NK-92 treated with Interleukin-12 subunit alpha and Interleukin-12 subunit beta, amount 100 ng/mL, for 24 hours (cell line): Measurements from ENCODE around the gene SAG.

Experiments
- DNase-seq: peaks from one replicate; lab custom pipeline; 2025; lab: John Stamatoyannopoulos, UW

Gene SAG

DNA sequence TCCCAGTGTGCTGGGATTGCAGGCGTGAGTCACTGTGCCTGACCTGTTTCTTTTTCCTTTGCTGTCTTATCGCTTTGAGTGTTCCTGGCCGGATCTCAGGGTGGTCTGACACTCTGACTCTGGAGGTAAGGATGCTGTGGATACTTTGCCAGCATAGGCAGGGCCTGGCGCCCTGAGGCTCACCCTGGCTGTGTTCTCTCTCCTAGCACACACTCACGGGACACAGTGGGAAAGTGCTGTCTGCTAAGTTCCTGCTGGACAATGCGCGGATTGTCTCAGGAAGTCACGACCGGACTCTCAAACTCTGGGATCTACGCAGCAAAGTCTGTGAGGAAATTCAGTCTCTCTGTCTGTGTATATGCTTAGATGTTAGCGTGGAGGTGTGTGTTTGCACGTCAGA, 18.0 kb upstream of the SAG start:
- no peak for DNase-seq

DNA sequence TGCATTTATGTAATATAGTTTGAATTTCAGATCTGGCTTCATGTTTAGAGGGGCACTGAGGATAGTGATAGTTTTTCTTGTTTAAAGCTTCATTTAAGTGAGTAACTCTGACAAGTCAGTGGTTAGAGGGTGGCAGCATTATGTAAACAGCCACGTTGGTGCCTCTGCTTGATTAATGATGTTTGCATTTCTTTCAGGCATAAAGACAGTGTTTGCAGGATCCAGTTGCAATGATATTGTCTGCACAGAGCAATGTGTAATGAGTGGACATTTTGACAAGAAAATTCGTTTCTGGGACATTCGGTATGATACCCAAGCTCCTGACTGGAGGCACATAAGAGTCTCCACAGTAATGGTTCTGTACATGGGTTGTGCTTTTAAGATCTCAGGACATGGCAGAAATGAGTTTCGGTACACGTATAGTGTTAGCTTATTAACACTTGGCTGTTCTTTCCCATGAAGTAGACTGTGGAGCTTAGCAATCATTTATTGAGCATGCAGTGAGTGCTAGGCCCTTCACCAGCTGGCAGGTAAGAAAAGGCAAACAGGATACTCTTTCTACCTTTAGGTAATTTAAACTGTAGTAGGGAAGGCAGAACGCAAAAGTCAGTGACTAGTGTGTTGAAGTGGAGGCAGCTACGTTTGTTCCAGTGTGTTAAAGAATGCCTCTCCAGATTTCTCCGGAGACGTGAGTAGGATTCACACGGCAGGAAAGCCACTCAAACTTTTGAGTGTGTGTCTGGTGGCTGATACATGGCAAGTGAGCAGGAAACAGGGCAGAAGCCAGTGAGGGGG, 17.4 kb upstream of the SAG start:
- DNase-seq: no peak

DNA sequence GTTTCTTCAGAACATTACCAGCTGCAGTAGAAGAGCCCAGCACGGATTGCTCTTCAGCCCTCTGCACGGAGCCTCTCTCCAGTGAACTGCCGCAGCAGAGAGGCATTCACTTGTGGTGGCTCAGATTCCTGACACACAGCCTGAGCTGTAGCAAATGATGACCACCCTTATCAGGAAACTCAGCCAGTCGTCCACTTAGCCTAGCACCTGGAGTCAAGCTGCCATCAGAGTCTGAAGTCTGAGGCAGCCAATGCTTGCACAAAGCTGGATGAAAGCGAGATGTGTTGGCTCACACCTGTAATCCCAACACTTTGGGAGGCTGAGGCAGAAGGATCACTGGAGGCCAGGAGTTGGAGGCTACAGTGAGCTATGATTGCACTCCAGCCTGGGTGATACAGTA, 11.7 kb upstream of the SAG start:
- no peak for DNase-seq

DNA sequence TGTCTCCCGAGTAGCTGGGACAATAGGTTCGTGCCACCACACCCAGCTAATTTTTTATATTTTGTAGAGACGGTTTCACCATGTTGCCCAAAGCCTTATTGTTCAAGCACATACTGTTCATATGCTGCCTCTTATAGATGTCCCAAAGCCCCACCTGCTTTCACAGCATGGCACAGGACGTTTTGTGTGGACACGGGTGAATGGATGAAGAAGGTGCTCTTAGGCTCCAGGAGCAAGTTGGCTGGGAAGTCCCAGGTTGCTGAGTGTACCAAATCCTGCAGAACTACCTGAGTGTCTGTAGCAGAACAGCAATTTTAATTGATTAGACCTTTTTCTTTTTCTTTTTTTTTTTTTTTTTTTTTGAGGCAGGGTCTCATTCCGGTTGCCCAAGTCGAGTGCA, 10.5 kb upstream of the SAG start:
- no peak for DNase-seq

DNA sequence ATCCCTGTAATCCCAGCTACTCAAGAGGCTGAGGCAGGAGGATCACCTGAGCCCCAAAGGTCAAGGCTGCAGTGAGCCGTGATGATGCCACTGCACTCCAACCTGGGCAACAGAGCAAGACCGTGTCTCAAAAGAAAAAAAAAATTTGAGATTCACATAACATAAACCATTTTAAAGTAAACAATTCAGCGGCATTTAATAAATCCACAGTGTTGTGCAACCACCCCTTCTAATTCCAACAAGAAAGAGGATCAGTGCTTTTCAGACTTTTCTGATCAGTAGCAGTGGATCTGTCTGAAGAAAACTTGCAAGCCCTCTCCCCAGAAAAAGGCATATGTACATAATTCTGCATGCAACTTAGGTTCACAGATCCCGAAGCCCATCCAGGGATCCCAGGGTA, 7.2 kb upstream of the SAG start:
- DNase-seq: no peak

DNA sequence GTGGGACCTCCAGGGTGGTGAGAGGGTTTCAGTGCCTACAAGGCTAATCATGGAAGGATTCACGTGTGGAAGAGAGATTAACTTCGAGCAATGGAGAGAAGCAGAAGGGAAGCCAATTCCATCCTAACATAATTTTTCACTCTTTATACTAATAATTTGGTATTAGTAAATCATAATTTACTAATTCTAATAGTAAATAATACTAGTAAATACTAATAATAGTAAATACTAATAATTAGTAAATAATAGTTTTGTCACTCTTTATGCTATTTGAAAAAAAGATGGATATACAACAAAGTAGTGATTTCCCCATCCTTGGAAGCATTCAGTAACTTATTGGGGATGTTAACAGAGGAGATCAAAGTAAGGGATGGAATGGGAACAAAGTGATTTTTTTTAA, 6.4 kb upstream of the SAG start:
- DNase-seq: no peak

DNA sequence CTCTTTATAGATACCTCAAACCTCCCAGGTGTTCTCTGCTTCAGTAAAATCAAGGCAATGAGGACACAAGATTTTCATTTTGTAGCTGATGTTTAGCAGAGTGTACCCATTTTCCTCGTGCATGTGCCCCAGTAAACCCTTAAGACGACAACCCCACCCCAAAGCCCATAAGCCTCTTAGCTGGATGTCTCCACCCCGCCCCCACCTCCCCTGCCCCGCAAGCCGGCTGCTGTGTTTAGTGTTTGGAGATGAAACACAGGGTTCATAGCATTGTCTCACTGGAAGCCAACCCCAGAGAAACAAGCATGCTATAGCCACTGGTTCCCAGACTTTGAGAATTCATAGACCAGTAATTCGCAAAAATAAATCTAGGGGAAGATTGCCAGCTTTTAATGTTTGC, 5.8 kb upstream of the SAG start:
- DNase-seq: no peak

DNA sequence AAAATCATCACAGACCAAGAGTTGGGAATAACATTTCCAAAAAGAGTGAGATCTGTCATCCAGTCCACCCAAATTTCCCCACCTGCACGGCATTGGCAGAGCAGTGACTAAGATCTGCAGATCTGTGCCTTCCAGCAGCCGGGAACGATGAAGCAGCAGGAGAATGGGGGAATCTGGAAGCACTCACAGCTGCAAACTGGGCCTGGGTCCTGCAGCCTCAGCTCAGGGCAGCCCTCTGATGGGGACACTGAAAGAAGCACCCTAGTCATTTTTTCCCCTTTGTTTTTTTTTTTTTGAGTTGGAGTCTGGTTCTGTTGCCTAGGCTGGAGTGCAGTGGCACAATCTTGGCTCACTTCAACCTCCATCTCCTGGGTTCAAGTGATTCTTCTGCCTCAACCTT, 4.4 kb upstream of the SAG start:
- no peak for DNase-seq

DNA sequence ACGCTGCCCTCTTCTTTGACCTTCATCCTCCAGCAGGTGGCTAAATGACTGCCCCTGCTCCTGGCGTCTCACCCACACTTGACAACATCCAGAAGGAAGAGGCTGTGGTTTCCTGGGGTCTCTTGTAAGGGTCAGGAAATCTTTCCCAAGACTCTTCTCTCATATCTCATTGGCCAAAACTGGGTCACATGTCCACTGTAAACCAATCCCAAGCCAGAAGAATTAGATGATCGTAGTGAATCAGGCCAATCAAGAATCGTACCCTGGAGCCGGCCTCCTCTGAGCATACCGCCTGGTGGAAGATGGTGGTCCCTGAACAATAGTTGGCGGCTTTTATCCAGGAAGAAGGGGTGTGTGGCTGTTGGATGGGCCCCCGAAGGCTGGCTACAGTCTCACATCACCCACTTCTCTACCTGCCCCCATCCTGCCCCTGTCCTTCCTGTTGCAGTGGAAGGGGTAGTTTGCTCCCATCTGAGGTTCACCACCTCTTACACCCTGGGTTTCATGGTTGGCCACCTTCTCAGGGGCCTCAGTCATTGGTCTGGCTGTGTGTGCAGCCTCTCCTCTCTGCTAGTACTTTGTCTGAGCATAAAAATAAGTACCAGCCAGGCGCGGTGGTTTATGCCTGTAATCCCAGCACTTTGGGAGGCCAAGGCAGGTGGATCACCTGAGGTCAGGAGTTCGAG, 3.8 kb downstream of the SAG start:
- DNase-seq: no peak

DNA sequence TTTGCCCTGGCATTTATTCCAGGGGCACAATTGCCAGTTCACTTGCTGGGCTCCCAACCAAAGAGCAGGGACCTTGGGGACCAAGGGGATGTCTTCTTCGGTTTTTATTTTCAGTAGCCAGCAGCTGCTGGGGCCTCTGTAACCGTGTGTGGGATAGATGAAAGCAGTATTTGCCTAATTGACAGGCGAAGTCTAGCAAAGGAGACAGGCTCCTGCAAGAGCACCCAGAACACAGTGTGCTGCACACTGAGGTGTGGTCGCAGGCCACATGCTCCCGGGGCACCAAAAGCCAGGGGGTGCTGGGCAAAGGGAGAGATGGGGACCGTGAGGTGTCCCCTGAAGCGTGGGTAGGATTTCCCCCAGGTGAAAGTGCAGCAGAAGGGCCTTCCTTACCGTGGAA, 5.3 kb downstream of the SAG start:
- no peak for DNase-seq

DNA sequence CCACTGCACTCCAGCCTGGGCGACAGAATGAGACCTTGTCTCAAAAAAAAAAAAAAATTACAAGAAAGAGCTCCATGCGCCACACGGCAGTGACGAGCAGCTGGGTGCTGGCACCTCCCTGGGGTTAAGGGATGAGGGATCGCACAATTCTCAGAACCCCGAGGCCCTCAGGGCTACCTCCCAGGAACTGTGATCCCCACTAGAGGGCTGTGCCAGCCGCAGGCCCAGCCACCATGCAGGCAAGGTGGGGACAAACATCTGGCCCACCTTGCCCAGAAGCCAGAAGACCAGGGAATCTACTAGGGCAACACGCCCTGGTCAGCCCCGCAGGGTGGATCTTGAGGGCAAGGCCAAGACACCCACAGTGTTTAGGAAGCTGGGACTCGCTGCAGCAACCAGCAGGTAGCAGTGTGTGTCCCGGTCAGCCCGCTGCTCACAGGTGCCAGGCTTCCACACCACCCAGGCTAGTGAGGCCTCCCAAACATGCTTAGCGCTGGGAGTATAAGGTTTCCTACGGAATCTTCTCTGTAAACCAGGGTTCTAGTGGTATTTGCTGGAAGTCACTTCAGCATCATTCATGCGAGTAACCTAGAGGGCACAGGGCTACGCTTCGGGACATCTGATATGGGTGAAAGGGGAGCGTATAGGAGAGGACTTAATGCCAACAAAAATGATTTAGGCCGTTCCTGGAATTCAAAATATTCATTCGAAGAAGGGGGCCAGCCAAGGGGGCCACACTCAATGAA, 6.7 kb downstream of the SAG start:
- DNase-seq: no peak

DNA sequence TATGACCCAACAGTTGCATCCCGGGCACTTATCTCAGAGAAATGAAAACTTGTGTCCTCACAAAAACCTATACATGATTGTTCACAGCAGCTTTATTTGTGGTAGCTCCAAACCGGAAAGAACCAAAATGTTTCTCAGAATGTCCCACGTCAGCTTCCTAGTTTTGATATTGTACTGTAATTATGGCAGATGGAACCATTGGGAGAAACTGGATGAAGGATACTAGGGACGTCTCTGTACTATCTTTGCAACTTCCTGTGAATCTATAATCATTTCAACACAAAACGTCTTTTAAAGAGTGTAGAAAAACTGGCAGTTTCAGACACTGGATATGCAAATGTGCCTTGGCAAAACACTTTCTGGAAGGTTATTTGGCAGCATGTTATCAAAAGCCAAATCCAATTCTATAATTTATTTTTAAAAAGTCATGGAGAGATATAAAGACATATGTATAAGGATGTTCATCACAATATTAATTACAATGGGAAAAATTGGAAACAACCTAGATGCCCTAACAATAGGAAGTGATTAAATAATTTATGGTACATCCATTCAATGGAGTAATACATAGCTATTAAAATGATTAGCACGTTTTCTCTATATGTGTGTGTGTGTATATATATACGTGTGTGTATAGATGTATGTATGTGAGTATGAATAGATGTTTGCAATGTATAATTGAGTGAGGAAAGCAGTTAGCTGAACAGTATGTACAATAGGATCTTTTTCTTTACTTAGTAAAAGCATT, 9.8 kb downstream of the SAG start:
- DNase-seq: no peak

DNA sequence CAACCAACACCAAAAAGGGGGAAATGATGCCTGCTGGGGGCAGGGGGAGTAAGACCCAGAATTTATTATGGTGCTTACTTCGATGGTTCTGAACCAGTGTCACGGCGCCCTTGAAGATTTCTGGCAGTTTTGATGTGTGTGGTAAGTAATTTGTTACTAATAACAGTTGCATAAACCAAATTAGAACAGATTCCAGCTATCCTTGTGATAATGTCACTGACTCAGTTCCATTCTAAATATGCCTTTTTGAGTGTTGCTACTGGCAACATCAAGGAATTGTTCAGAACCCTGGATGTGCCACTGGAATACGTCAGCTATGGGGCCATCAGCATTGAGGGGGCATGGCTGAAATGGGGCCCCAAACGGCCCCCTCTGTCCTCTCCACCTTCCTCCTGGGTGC, 11.6 kb downstream of the SAG start:
- DNase-seq: no peak

DNA sequence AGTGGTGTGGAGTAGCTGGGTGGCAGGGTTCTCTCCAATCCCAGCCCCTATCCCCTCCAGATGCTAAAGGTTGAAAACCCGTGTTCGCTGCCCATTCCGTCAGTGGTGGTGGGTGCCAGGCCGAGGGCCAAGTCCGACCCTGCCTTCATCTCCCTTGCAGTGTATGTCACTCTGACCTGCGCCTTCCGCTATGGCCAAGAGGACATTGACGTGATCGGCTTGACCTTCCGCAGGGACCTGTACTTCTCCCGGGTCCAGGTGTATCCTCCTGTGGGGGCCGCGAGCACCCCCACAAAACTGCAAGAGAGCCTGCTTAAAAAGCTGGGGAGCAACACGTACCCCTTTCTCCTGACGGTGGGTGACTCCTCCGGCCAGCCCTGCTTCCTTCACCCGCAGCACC, 12.9 kb downstream of the SAG start:
- no peak for DNase-seq

DNA sequence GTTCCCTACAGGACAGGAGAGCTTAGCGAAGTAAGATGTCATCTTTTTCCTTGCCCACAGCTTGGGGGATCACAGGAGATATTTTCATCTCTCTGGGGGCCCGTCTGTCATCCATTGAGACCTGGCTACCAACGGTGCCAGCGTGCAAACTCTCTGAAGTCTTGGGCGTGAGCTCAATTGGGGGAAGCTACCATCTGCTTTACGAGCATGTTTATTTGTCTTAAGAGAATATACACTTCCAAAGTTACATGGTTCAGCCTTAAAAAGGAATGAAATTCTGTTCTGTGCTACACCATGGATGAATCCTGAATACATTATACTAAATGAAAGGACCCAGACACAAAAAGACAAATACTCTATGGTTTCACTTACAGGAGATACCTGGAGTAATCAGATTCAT, 13.6 kb downstream of the SAG start:
- DNase-seq: no peak

DNA sequence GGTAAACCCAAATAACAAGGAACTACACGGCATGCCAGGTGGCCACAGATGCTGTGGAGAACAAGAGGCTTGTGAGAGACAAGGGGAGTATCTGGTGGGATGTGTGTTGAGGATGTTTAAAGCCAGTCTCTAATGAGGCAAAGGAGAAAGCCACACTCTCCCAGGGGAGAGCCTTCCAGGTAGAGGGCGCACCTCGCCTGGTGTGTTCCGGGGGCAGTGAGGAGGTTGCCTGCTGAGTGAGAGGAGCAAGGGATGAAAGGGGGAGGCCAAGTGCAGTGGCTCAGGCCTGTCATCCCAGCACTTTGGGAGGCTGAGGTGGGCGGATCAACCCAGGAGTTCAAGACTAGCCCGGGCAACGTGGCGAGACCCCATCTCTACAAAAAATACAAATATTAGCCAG, 16.2 kb downstream of the SAG start:
- DNase-seq: no peak

DNA sequence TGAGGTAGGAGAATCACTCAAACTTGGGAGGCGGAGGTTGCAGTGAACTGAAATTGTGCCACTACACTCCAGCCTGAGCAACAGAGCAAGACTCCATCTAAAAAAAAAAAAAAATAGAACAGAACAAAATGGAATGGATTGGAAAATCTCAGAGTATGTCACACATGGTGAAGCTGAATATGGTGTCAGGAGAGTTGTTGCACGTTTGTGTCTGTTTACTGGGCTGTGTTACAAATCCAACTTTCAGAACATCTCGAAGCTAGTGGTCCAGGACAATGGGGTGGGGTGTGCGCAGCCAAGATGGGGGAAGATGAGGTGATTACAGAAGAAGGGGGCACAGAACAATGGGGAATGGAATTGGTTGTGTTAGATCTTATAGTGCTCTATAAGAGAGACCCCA, 17.6 kb downstream of the SAG start:
- DNase-seq: no peak

DNA sequence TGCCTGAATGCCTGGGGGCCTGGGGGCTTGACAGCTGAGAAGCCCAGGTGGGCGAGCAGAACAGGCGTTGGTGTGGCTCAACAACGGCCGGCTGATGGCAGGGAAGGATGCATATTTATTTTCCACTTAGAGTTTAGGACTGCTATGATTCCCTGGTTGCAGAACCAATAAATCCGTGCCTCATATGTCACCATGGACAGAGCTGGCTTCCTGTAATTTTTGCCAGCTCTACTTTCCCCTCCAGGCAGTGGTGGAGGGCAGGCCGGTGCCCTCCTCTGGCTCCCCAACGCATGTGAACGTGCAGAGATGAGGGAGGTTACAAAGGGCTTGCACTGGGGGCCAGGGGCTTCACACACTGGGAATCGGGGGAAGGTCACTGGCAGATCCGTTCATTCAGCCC, 18.2 kb downstream of the SAG start:
- no peak for DNase-seq

DNA sequence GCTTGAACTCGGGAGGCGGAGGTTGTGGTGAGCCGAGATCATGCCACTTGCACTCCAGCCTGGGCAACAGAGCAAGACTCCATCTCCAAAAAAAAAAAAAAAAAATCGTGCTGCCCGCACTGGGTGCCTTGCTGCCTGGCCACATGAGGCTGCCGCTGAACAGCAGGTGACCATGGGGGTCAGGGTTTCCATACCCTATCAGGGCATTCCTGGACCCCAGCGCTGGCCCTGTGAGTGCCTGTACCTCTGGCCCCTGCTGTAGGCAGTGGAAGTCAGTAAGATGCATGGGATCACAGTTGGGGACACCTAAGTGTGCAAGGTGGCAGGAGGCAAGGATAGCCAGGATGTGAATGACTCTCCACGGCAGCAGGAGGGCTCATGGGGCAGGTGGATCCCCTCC, 18.9 kb downstream of the SAG start:
- no peak for DNase-seq

DNA sequence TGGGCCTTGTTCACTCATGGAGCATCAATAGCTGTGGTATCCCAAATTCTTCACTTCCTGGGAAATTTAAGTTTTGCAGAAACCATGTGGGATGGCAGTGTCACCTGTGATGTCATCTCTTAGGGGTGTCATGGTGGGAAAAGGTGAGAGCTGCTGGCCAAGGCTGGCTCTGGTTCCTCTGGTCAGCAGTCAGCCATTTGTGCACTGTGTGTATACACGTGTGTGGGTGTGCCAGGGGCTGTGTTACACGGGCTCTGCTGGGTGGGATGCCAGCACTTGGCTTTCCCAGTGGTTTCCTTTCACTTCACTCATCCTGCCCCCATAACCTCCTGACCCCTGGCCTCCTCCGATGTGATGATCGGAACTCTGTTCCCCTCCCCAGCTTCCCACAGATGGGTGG, 21.3 kb downstream of the SAG start:
- no peak for DNase-seq

DNA sequence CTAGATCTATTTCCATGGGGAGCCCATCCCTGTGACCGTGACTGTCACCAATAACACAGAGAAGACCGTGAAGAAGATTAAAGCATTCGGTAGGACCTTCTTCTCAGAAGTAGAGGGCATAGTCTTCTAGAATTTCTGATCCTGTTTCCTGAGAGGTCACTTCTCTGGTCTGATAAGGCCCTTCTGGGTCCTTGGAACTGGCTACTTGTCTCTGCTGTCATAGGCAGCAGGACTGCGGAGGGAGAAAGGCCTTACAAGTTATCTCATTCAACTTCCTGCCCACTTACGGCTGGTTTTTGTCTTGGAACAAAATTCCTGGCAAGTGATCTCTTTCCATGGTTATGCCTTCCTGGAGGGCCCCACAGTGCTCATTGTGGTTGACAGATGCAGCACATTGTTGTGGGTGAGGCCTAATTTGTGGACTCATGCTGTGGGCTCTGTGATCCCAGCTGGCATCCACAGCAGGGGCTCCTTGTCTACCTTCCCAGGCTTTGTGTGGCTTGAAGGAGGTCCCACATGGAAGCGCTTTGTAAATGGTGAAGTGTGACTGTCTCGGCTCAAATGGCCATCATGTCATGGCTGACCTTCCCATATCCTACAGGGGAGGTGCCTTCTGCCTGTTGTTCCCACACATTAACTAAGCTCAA, 22.0 kb downstream of the SAG start:
- no peak for DNase-seq

DNA sequence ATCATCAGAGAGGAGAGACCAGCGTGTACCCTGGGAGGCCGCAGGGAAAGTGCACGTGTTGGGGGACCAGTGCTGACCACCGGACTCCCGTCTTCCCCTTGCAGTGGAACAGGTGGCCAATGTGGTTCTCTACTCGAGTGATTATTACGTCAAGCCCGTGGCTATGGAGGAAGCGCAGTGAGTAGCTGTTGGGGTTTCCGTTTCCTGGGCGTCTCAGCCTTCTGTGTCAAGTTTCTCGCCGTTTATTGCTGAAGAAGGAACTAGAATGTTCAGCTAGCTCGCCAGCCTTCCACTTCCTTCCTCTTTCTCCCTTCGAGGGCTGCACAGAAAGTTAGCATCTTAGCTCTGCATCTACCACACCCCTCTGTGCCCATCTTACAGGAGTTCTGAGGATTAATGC, 23.9 kb downstream of the SAG start:
- peak; percentile 58 for DNase-seq
